ENCODE measurements around the gene SPAG6. TPM values are rescaled to one million over a fixed set of nuclear protein-coding genes. Genes with fewer than 3 reads are reported as not detected.

SPAG6 gene
- total and polyA plus RNA-seq, 9 of the 15 experiments (the other 6 are each of a cell fraction or from before 2014, with no cell fraction given), result 3.5 to 23.1 (median 11.8) TPM

DNA sequence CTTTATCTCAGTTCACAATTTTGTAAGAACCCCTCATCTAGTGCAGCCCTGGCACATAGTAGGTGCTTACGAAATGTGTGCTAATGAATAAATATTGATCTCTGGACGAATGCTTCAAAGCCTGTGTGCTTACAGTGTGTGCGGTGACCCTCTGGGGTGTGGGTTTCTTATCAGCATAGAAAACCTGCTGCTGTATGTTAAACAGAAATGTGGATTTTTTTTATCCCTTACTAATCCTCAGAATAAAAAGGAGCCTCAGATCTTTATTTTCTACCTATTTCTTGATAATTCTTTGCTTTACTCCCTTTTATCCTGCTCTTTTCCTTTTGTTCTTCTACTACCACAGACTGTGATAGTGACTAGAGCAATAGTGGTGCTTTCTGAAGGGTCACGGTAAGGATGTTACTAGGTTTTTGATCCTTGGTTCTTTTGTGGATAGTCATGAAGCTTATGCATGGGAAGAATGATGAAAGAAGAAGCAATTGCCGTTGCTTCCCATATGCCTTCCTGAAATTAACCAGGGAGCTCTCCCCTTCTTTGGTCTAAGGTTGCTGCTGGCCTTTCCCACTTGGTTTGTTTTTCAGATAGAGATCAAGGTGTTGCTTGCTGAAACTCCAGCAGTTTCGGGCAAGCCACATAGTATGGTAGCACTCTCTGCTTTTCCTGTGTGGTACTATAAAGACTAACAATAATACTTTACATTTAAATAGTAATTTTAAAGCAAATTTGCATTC is 44.7 kb downstream of the SPAG6 start (continued):
- no peak for TF ChIP-seq ZNF124 (CRISPR knock-in tag; IDR thresholded peaks at IDR 0.05)
- no peak for TF ChIP-seq ZNF444 (CRISPR knock-in tag; IDR thresholded peaks at IDR 0.05)
- peak; percentile 100 for TF ChIP-seq ZKSCAN1 (IDR thresholded peaks at IDR 0.05; ENCODE audit: low read depth, low read length)
- TF ChIP-seq DPF2 (IDR thresholded peaks at IDR 0.05), result peak; percentile 88
- no peak for TF ChIP-seq MTA3 (IDR thresholded peaks at IDR 0.05; ENCODE audit: borderline replicate concordance)
- TF ChIP-seq NCOA1 (IDR thresholded peaks at IDR 0.05; ENCODE audit: low read depth), result peak; percentile 63; the same call in 1 of the 2 replicates
- TF ChIP-seq, protein P1, sequence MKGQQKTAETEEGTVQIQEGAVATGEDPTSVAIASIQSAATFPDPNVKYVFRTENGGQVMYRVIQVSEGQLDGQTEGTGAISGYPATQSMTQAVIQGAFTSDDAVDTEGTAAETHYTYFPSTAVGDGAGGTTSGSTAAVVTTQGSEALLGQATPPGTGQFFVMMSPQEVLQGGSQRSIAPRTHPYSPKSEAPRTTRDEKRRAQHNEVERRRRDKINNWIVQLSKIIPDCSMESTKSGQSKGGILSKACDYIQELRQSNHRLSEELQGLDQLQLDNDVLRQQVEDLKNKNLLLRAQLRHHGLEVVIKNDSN (CRISPR knock-in tag; IDR thresholded peaks at IDR 0.05), result no peak
- TF ChIP-seq NBN (IDR thresholded peaks at IDR 0.05; ENCODE audit: low read depth), result peak; percentile 82; the same call in 1 of the 2 replicates
- no peak for TF ChIP-seq KDM5B (IDR thresholded peaks at IDR 0.05; ENCODE audit: insufficient replicate concordance, low read depth, low read length)
- no peak for TF ChIP-seq SIN3A (IDR thresholded peaks at IDR 0.05; ENCODE audit: borderline replicate concordance in 2 of 2, control insufficient read depth in 1 of 2, low read depth in 2 of 2, low read length in 2 of 2)
- TF ChIP-seq CSDE1 (IDR thresholded peaks at IDR 0.05), result peak in 1 of 2 experiments; percentile 43; a peak in 1 of 4 replicates
- TF ChIP-seq ATF3 (IDR thresholded peaks at IDR 0.05), result peak; percentile 91
- 0 out of 2 replicates have a peak, but pooled peaks have one; percentile 13 for TF ChIP-seq ATF3 (CRISPR knock-in tag; conservative IDR thresholded peaks at IDR 0.05)
- TF ChIP-seq ILF3 (IDR thresholded peaks at IDR 0.05; ENCODE audit: borderline replicate concordance), result no peak
- no peak for TF ChIP-seq PHB (CRISPR knock-in tag; IDR thresholded peaks at IDR 0.05)
- 0 out of 2 replicates have a peak, but pooled peaks have one; percentile 53 for TF ChIP-seq ZKSCAN8 (CRISPR knock-in tag; IDR thresholded peaks at IDR 0.05)
- TF ChIP-seq, protein P2, sequence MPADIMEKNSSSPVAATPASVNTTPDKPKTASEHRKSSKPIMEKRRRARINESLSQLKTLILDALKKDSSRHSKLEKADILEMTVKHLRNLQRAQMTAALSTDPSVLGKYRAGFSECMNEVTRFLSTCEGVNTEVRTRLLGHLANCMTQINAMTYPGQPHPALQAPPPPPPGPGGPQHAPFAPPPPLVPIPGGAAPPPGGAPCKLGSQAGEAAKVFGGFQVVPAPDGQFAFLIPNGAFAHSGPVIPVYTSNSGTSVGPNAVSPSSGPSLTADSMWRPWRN (IDR thresholded peaks at IDR 0.05; ENCODE audit: low read depth), result peak; percentile 39; the same call in 1 of the 2 replicates
- TF ChIP-seq HDAC1 (IDR thresholded peaks at IDR 0.05), result peak in 1 of 2 experiments; percentile 52; a peak in 1 of 4 replicates
- TF ChIP-seq RCOR1 (IDR thresholded peaks at IDR 0.05; ENCODE audit: borderline replicate concordance in 1 of 2, low read depth in 2 of 2, low read length in 2 of 2), result peak in 1 of 2 experiments; percentile 81; a peak in 3 of 4 replicates
- TF ChIP-seq, protein P3, sequence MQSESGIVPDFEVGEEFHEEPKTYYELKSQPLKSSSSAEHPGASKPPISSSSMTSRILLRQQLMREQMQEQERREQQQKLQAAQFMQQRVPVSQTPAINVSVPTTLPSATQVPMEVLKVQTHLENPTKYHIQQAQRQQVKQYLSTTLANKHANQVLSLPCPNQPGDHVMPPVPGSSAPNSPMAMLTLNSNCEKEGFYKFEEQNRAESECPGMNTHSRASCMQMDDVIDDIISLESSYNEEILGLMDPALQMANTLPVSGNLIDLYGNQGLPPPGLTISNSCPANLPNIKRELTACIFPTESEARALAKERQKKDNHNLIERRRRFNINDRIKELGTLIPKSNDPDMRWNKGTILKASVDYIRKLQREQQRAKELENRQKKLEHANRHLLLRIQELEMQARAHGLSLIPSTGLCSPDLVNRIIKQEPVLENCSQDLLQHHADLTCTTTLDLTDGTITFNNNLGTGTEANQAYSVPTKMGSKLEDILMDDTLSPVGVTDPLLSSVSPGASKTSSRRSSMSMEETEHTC (IDR thresholded peaks at IDR 0.05), result no peak
